ENCODE results near the gene ZNF467. TPM values are rescaled to one million over a fixed set of nuclear protein-coding genes. Genes with fewer than 3 reads are reported as not detected.

The ZNF467 gene
- polyA plus RNA-seq, 4 donors: 0.67 to 5.6 (median 3.9) TPM

- H3K9me3 ChIP-seq (ENCODE audit: control insufficient read depth in 2 of 2, insufficient read depth in 1 of 2, low read depth in 1 of 2, low read length in 1 of 2): no peaks in the 10 kb centered on the region
- peaks cover 0 to 12% (median 5%) of the 10 kb centered on the region in 3 donors for H3K4me1 ChIP-seq (ENCODE audit: control insufficient read depth in 3 of 3, insufficient read depth in 2 of 3, low read depth in 1 of 3, low read length in 2 of 3)
- H3K27ac ChIP-seq (ENCODE audit: low read depth in 1 of 3, low read length in 2 of 3): no peak overlapping the region
- H3K4me3 ChIP-seq (ENCODE audit: low read depth in 1 of 3, low read length in 3 of 3): no peak overlapping the region
- WGBS, 3 donors: 77 to 85% (median 77%) methylated on average over 22 to 23 of the region's 23 CpGs
- H3K36me3 ChIP-seq (ENCODE audit: control insufficient read depth in 3 of 3, insufficient read depth in 2 of 3, low read depth in 1 of 3, low read length in 3 of 3): no peaks in the 10 kb centered on the region
- H3K27me3 ChIP-seq (ENCODE audit: control insufficient read depth in 3 of 3, insufficient read depth in 3 of 3, low read length in 3 of 3): no peaks in the 10 kb centered on the region
- FAIRE-seq: no peak
- no peak for DNase-seq
Observed at GRCh38 chr7:149817836-149818535, 44.6 kb upstream of the ZNF467 start.

- Histone ChIP-seq H3K4me3 (ENCODE audit: low read depth in 1 of 3, low read length in 3 of 3) (no peak overlapping the region), H3K27me3 (ENCODE audit: control insufficient read depth in 3 of 3, insufficient read depth in 3 of 3, low read length in 3 of 3) (no peaks in the 10 kb centered on the region), H3K9me3 (ENCODE audit: control insufficient read depth in 2 of 2, insufficient read depth in 1 of 2, low read depth in 1 of 2, low read length in 1 of 2) (no peaks in the 10 kb centered on the region), H3K4me1 (ENCODE audit: control insufficient read depth in 3 of 3, insufficient read depth in 2 of 3, low read depth in 1 of 3, low read length in 2 of 3) (peaks cover 0 to 12% (median 5%) of the 10 kb centered on the region in 3 donors), H3K27ac (ENCODE audit: low read depth in 1 of 3, low read length in 2 of 3) (no peak overlapping the region), H3K36me3 (ENCODE audit: control insufficient read depth in 3 of 3, insufficient read depth in 2 of 3, low read depth in 1 of 3, low read length in 3 of 3) (no peaks in the 10 kb centered on the region)
- DNase-seq (no peak), FAIRE-seq (no peak)
- 70 to 76% (median 72%) methylated on average over 8 of the region's 8 CpGs for WGBS, 3 donors
Observed at GRCh38 chr7:149817301-149817771, 43.9 kb upstream of the ZNF467 start.

- DNase-seq: no peak
- no peaks in the 10 kb centered on the region for H3K36me3 ChIP-seq (ENCODE audit: control insufficient read depth in 3 of 3, insufficient read depth in 2 of 3, low read depth in 1 of 3, low read length in 3 of 3)
- peaks cover 0 to 9% (median 5%) of the 10 kb centered on the region in 3 donors for H3K4me1 ChIP-seq (ENCODE audit: control insufficient read depth in 3 of 3, insufficient read depth in 2 of 3, low read depth in 1 of 3, low read length in 2 of 3)
- no peak overlapping the region for H3K4me3 ChIP-seq (ENCODE audit: low read depth in 1 of 3, low read length in 3 of 3)
- FAIRE-seq: no peak
- no peaks in the 10 kb centered on the region for H3K9me3 ChIP-seq (ENCODE audit: control insufficient read depth in 2 of 2, insufficient read depth in 1 of 2, low read depth in 1 of 2, low read length in 1 of 2)
- H3K27ac ChIP-seq (ENCODE audit: low read depth in 1 of 3, low read length in 2 of 3): no peak overlapping the region
- 48 to 76% (median 51%) methylated on average over 4 of the region's 4 CpGs for WGBS, 3 donors
- H3K27me3 ChIP-seq (ENCODE audit: control insufficient read depth in 3 of 3, insufficient read depth in 3 of 3, low read length in 3 of 3): no peaks in the 10 kb centered on the region
Observed at GRCh38 chr7:149816794-149817193, 43.4 kb upstream of the ZNF467 start.

- Histone ChIP-seq H3K27me3 (ENCODE audit: control insufficient read depth in 3 of 3, insufficient read depth in 3 of 3, low read length in 3 of 3) (no peaks in the 10 kb centered on the region), H3K4me3 (ENCODE audit: low read depth in 1 of 3, low read length in 3 of 3) (no peak overlapping the region), H3K4me1 (ENCODE audit: control insufficient read depth in 3 of 3, insufficient read depth in 2 of 3, low read depth in 1 of 3, low read length in 2 of 3) (peaks cover 0 to 5% (median 4%) of the 10 kb centered on the region in 3 donors), H3K27ac (ENCODE audit: low read depth in 1 of 3, low read length in 2 of 3) (no peak overlapping the region), H3K36me3 (ENCODE audit: control insufficient read depth in 3 of 3, insufficient read depth in 2 of 3, low read depth in 1 of 3, low read length in 3 of 3) (no peaks in the 10 kb centered on the region), H3K9me3 (ENCODE audit: control insufficient read depth in 2 of 2, insufficient read depth in 1 of 2, low read depth in 1 of 2, low read length in 1 of 2) (no peaks in the 10 kb centered on the region)
- FAIRE-seq: no peak
- 55 to 81% (median 68%) methylated on average over 15 to 21 of the region's 21 CpGs for WGBS, 3 donors
- DNase-seq: no peak
Observed at GRCh38 chr7:149816267-149816751, 42.9 kb upstream of the ZNF467 start.

- peak in 1 of 2 donors; percentile 16 for DNase-seq
- no peak overlapping the region for H3K4me3 ChIP-seq (ENCODE audit: low read depth in 1 of 3, low read length in 3 of 3)
- no peak for FAIRE-seq
Observed at GRCh38 chr7:149815661-149816266, 42.4 kb upstream of the ZNF467 start.

GRCh38 chr7:149815121-149815520 lies 41.7 kb upstream of the ZNF467 start:
- Histone ChIP-seq H3K27ac (ENCODE audit: low read depth in 1 of 3, low read length in 2 of 3) (no peak overlapping the region), H3K4me3 (ENCODE audit: low read depth in 1 of 3, low read length in 3 of 3) (no peak overlapping the region), H3K4me1 (ENCODE audit: control insufficient read depth in 3 of 3, insufficient read depth in 2 of 3, low read depth in 1 of 3, low read length in 2 of 3) (no peaks in the 10 kb centered on the region), H3K27me3 (ENCODE audit: control insufficient read depth in 3 of 3, insufficient read depth in 3 of 3, low read length in 3 of 3) (no peaks in the 10 kb centered on the region), H3K36me3 (ENCODE audit: control insufficient read depth in 3 of 3, insufficient read depth in 2 of 3, low read depth in 1 of 3, low read length in 3 of 3) (no peaks in the 10 kb centered on the region), H3K9me3 (ENCODE audit: control insufficient read depth in 2 of 2, insufficient read depth in 1 of 2, low read depth in 1 of 2, low read length in 1 of 2) (no peaks in the 10 kb centered on the region)
- WGBS, 3 donors: 88 to 91% (median 89%) methylated on average over 11 to 12 of the region's 12 CpGs
- FAIRE-seq: no peak
- no peak for DNase-seq

More at GRCh38 chr7:149815661-149816266, 42.4 kb upstream of the ZNF467 start:
- no peaks in the 10 kb centered on the region for H3K36me3 ChIP-seq (ENCODE audit: control insufficient read depth in 3 of 3, insufficient read depth in 2 of 3, low read depth in 1 of 3, low read length in 3 of 3)
- 26 to 62% (median 48%) methylated on average over 15 to 16 of the region's 16 CpGs for WGBS, 3 donors
- H3K27ac ChIP-seq (ENCODE audit: low read depth in 1 of 3, low read length in 2 of 3): no peak overlapping the region
- H3K27me3 ChIP-seq (ENCODE audit: control insufficient read depth in 3 of 3, insufficient read depth in 3 of 3, low read length in 3 of 3): no peaks in the 10 kb centered on the region
- H3K4me1 ChIP-seq (ENCODE audit: control insufficient read depth in 3 of 3, insufficient read depth in 2 of 3, low read depth in 1 of 3, low read length in 2 of 3): no peaks in the 10 kb centered on the region
- H3K9me3 ChIP-seq (ENCODE audit: control insufficient read depth in 2 of 2, insufficient read depth in 1 of 2, low read depth in 1 of 2, low read length in 1 of 2): no peaks in the 10 kb centered on the region

GRCh38 chr7:149814494-149814893 lies 41.1 kb upstream of the ZNF467 start:
- H3K4me3 ChIP-seq (ENCODE audit: low read depth in 1 of 3, low read length in 3 of 3): no peak overlapping the region
- H3K4me1 ChIP-seq (ENCODE audit: control insufficient read depth in 3 of 3, insufficient read depth in 2 of 3, low read depth in 1 of 3, low read length in 2 of 3): no peaks in the 10 kb centered on the region
- WGBS, 3 donors: 71 to 80% (median 71%) methylated on average over 15 of the region's 15 CpGs
- DNase-seq (no peak), FAIRE-seq (no peak)
- H3K36me3 ChIP-seq (ENCODE audit: control insufficient read depth in 3 of 3, insufficient read depth in 2 of 3, low read depth in 1 of 3, low read length in 3 of 3): no peaks in the 10 kb centered on the region
- no peaks in the 10 kb centered on the region for H3K27me3 ChIP-seq (ENCODE audit: control insufficient read depth in 3 of 3, insufficient read depth in 3 of 3, low read length in 3 of 3)
- H3K27ac ChIP-seq (ENCODE audit: low read depth in 1 of 3, low read length in 2 of 3): no peak overlapping the region
- no peaks in the 10 kb centered on the region for H3K9me3 ChIP-seq (ENCODE audit: control insufficient read depth in 2 of 2, insufficient read depth in 1 of 2, low read depth in 1 of 2, low read length in 1 of 2)

GRCh38 chr7:149813254-149814035 lies 40.1 kb upstream of the ZNF467 start:
- WGBS, 3 donors: 85 to 89% (median 88%) methylated on average over 26 to 28 of the region's 28 CpGs
- Histone ChIP-seq H3K27me3 (ENCODE audit: control insufficient read depth in 3 of 3, insufficient read depth in 3 of 3, low read length in 3 of 3) (no peaks in the 10 kb centered on the region), H3K4me1 (ENCODE audit: control insufficient read depth in 3 of 3, insufficient read depth in 2 of 3, low read depth in 1 of 3, low read length in 2 of 3) (no peaks in the 10 kb centered on the region), H3K36me3 (ENCODE audit: control insufficient read depth in 3 of 3, insufficient read depth in 2 of 3, low read depth in 1 of 3, low read length in 3 of 3) (no peaks in the 10 kb centered on the region), H3K27ac (ENCODE audit: low read depth in 1 of 3, low read length in 2 of 3) (no peak overlapping the region), H3K9me3 (ENCODE audit: control insufficient read depth in 2 of 2, insufficient read depth in 1 of 2, low read depth in 1 of 2, low read length in 1 of 2) (no peaks in the 10 kb centered on the region), H3K4me3 (ENCODE audit: low read depth in 1 of 3, low read length in 3 of 3) (no peak overlapping the region)
- DNase-seq (no peak), FAIRE-seq (no peak)

Measured in small intestine (tissue), 7 donors.